KMS-11 (cell line): ENCODE measurements around the gene CALM1.

Experiments used
- H2AFZ ChIP-seq: fragments of 200-600 bp; sonication (generic); 2 replicates; pipeline ENCODE4 v1.6.1; 2016; ENCODE audit warnings: antibody characterized with exemption, mixed run types, low read depth
- H3K27ac ChIP-seq: fragments of 200-600 bp; sonication (generic); 2 replicates; pipeline ENCODE4 v1.6.1; 2016; ENCODE audit warnings: mild to moderate bottlenecking, mixed run types
- H3K27me3 ChIP-seq: fragments of 200-600 bp; sonication (generic); 2 replicates; pipeline ENCODE4 v1.6.1; 2017; ENCODE audit warnings: mild to moderate bottlenecking, low read depth, mixed run types, moderate library complexity; ENCODE audit not compliant: insufficient read depth
- H3K36me3 ChIP-seq: fragments of 200-600 bp; sonication (generic); 2 replicates; pipeline ENCODE4 v1.6.1; 2017; ENCODE audit warnings: mild to moderate bottlenecking, mixed run types; ENCODE audit not compliant: insufficient read depth
- H3K4me1 ChIP-seq: fragments of 200-600 bp; sonication (generic); 2 replicates; pipeline ENCODE4 v1.6.1; 2016; ENCODE audit warnings: mild to moderate bottlenecking, low read depth, mixed run types; ENCODE audit not compliant: poor library complexity, severe bottlenecking
- H3K4me2 ChIP-seq: fragments of 200-600 bp; sonication (generic); 2 replicates; pipeline ENCODE4 v1.7.0; 2016; ENCODE audit warnings: mild to moderate bottlenecking, mixed run types
- H3K4me3 ChIP-seq: fragments of 200-600 bp; sonication (generic); IDR thresholded peaks from 2 replicates; pipeline ENCODE4 v1.6.1; 2017; ENCODE audit warnings: low read depth, low read length, mixed read lengths; ENCODE audit not compliant: insufficient read depth
- H3K79me2 ChIP-seq: fragments of 200-600 bp; sonication (generic); 2 replicates; pipeline ENCODE4 v1.6.1; 2016; ENCODE audit warnings: low read depth, mixed run types; ENCODE audit not compliant: insufficient read depth
- H3K9ac ChIP-seq: fragments of 200-600 bp; sonication (generic); 2 replicates; pipeline ENCODE4 v1.6.1; 2016; ENCODE audit warnings: mild to moderate bottlenecking, mixed run types
- H4K20me1 ChIP-seq: fragments of 200-600 bp; sonication (generic); 2 replicates; pipeline ENCODE4 v1.6.1; 2016; ENCODE audit warnings: mild to moderate bottlenecking, mixed run types; ENCODE audit not compliant: insufficient read depth
- CTCF ChIP-seq: fragments of 200-600 bp; sonication (generic); conservative IDR thresholded peaks from 2 replicates; pipeline ENCODE4 v1.6.1; 2017; ENCODE audit warnings: low read depth, mild to moderate bottlenecking, antibody characterized with exemption, low read length, moderate library complexity, mixed read lengths

The CALM1 gene

GRCh38 chr14:90362558-90362896 is 34.3 kb upstream of the CALM1 start:
- Histone ChIP-seq H2AFZ (no peak overlapping the region), H3K36me3 (no peaks in the 10 kb centered on the region), H4K20me1 (no peaks in the 10 kb centered on the region), H3K27me3 (no peaks in the 10 kb centered on the region), H3K27ac (no peak overlapping the region), H3K4me2 (no peak overlapping the region), H3K9ac (no peak overlapping the region), H3K4me1 (no peaks in the 10 kb centered on the region), H3K79me2 (no peaks in the 10 kb centered on the region), H3K4me3 (no peak overlapping the region)
- no peak for TF ChIP-seq CTCF

GRCh38 chr14:90368946-90369721 is 27.7 kb upstream of the CALM1 start:
- no peaks in the 10 kb centered on the region for H3K27me3 ChIP-seq
- no peak overlapping the region for H3K4me2 ChIP-seq
- no peaks in the 10 kb centered on the region for H3K36me3 ChIP-seq
- no peak overlapping the region for H2AFZ ChIP-seq
- no peaks in the 10 kb centered on the region for H3K4me1 ChIP-seq
- H3K27ac ChIP-seq: no peak overlapping the region
- no peak overlapping the region for H3K9ac ChIP-seq
- H4K20me1 ChIP-seq: no peaks in the 10 kb centered on the region
- no peaks in the 10 kb centered on the region for H3K79me2 ChIP-seq
- TF ChIP-seq CTCF: no peak
- H3K4me3 ChIP-seq: no peak overlapping the region

- no peak overlapping the region for H2AFZ ChIP-seq
- H3K36me3 ChIP-seq: no peaks in the 10 kb centered on the region
- no peak overlapping the region for H3K9ac ChIP-seq
- no peak for TF ChIP-seq CTCF
- no peak overlapping the region for H3K4me2 ChIP-seq
- H3K27me3 ChIP-seq: no peaks in the 10 kb centered on the region
- no peaks in the 10 kb centered on the region for H4K20me1 ChIP-seq
- H3K79me2 ChIP-seq: no peaks in the 10 kb centered on the region
- no peak overlapping the region for H3K4me3 ChIP-seq
- no peaks in the 10 kb centered on the region for H3K4me1 ChIP-seq
- H3K27ac ChIP-seq: no peak overlapping the region
Measured at GRCh38 chr14:90373887-90374286, 22.9 kb upstream of the CALM1 start.

- Histone ChIP-seq H3K36me3 (no peaks in the 10 kb centered on the region), H3K4me1 (no peaks in the 10 kb centered on the region), H3K27me3 (no peaks in the 10 kb centered on the region), H4K20me1 (no peaks in the 10 kb centered on the region), H3K4me2 (no peak overlapping the region), H3K79me2 (no peaks in the 10 kb centered on the region), H3K4me3 (no peak overlapping the region), H2AFZ (no peak overlapping the region), H3K9ac (no peak overlapping the region), H3K27ac (no peak overlapping the region)
- TF ChIP-seq CTCF: no peak
Measured at GRCh38 chr14:90374813-90375212, 22.0 kb upstream of the CALM1 start.
